HG03039 (cell line): ENCODE measurements around the gene MAP3K21.

Experiments used
- ATAC-seq: cut with Tn5 transposase; IDR thresholded peaks from one replicate; pipeline ENCODE4 v1.9.1; 2021; ENCODE audit warnings: mild to moderate bottlenecking, moderate library complexity; ENCODE audit not compliant: unreplicated experiment

Gene MAP3K21

GRCh38 chr1:233357595-233358397 is 30.3 kb downstream of the MAP3K21 start:
- no peak for ATAC-seq

DNA sequence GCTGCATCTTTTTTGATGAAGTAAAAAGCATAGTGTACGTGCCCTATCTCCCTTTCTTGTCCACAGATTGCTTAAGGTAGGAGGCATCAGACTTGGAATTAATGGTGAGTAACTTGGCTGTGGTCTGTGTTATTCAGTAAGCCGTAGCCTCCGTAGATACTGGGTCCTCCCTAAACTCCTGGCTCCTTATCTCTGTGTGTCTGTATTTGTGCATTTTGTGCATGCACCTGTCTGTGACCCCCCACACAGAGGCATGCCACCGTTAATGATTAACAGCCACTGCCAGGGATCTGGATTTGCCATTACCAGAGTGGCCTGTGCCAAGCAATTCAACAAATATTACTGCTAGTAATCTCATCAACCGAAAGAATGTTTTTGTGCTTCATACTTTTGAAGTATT is 31.9 kb downstream of the MAP3K21 start:
- ATAC-seq: no peak

DNA sequence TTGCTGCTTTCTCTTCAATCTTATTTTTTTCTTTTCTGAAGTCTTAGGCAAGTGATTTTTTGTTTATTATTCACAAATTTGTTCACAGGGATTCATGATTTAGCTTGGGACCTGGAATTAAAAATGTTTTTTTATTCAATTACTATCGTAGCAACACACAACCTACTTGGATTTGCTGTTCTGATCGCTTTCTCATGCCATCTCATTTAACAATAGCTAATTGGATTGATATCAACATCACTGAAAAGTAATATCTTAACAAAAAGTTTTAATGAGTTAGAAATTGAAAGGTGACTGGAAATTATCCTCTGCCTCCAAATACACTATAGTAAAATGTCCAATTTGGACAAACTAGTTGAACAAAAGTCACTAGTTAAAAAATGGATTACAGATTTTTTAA is 32.4 kb downstream of the MAP3K21 start:
- ATAC-seq: no peak

- ATAC-seq: no peak
Measured at GRCh38 chr1:233360525-233361102, 33.1 kb downstream of the MAP3K21 start.

DNA sequence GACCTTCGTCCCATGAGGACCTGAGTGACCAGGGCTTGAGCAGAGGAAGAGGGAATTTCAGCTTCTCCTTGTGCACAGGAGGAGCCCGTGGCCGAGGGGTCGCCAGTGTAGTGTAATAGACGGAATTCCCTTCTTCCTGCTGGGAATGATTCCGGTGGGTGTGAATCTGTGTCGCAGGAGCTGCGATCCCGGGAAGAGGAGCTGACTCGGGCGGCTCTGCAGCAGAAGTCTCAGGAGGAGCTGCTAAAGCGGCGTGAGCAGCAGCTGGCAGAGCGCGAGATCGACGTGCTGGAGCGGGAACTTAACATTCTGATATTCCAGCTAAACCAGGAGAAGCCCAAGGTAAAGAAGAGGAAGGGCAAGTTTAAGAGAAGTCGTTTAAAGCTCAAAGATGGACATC is 34.4 kb downstream of the MAP3K21 start:
- ATAC-seq: no peak

DNA sequence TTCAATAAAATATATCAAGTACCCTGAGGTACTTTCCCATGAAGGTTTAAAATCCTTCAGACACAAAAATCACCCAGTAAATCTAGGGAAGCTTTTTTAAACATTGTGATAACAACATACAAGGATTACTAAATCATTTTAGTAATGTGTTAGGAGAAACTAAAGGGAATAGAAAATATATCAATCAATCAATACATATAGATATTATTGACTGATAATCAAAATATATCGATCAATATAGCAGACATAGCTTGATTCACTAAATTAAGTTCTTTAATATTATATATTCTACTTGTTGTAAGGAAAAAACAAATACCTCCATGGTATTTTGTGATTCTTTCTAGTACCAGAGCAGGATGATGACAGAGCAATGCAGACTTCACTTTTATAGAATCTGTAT is 35.2 kb downstream of the MAP3K21 start:
- ATAC-seq: no peak

- no peak for ATAC-seq
Measured at GRCh38 chr1:233364026-233364425, 36.5 kb downstream of the MAP3K21 start.

GRCh38 chr1:233364695-233365539 is 37.4 kb downstream of the MAP3K21 start:
- no peak for ATAC-seq

DNA sequence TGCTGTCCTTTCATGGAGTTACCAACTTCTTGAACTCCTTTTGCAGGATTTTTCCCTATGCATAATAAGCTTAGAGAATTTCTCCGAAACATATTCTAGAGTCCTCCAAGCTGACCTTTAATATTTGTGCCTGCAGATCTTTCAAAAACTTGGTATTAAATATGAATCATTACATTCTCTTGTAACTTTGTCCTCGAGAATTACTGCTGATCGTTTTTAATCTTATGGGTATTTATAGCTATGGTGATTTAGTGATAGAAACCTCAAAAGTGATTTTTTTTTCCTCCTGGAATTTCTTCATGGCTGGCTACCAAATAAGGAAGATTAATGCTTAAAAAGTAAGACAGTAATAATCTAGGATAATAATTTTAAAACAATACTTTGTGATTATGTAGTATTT is 39.1 kb downstream of the MAP3K21 start:
- no peak for ATAC-seq

DNA sequence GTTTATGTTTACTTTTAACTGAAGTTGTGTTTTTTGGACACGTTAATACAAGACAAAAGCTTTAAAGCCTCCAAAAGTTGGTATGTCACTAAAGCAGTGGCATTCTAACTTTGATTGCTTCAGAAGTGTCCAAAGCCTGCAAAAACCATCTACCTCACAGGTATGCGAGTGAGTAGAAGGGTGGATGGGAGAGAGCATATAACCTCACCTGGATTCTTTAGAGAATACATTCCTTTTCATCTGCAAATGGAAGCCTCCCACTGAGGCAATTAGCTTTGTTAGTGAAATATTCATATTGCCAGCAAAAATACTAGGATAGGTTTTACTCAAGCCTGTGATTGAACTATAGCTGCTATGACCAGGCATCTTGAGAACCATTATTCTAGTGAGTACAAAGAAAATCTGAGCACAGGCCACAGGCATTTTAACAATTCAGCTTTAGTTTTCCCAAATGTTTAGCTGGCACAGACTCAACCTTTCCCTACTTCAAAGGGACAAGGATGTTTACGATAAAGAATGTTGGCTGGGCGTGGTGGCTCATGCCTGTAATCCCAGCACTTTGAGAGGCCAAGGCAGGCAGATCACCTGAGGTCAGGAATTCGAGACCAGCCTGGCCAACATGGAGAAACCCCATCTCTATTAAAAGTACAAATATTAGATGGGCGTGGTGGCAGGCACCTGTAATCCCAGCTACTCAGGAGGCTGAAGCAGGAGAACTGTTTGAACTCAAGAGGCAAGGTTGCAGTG is 39.7 kb downstream of the MAP3K21 start:
- no peak for ATAC-seq

DNA sequence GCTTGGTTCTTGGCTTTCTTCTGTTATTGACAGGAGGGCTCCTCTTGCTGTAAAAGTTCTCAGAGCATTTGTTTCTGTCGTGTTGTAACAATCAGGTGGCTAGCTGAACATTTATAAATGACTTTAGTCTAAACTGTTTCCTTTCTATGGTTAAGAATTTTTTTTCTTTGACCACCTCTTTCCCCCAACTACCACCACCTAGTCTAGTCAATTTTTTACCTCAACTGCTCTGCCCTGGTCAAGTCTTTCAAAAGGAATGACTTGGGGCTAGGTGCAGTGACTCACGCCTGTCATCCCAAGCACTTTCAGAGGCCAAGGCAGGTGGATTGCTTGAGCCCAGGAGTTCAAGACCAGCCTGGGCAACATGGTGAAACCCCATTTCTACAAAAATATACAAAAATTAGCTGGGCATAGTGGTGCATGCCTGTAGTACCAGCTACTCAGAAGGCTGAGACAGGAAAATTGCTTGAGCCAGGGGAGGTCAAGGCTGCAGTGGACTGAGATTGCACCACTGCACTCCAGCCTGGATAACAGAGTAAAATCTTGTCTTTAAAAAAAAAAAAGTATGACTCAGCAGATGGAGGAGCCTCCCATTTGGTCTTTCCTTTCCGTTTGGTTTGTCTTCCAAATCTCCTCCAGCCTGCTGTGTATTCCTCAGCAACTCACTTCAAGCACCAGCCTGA is 40.7 kb downstream of the MAP3K21 start:
- ATAC-seq: no peak

DNA sequence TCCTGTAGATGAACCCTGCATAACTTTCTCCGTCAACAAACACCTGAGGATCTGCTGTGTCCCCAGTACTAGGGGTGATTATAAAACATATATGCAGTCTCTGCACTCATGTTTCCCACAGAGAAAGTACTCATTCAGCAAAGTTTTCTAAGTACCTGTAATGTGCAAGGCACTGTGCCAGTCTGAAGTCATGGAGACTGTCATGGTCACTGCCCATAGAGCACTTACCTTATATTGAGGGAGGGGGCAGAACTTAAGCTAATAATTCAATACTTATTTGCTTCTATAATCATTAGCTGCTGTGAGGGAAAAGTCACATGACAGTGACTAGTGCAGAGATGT is 41.2 kb downstream of the MAP3K21 start:
- no peak for ATAC-seq

DNA sequence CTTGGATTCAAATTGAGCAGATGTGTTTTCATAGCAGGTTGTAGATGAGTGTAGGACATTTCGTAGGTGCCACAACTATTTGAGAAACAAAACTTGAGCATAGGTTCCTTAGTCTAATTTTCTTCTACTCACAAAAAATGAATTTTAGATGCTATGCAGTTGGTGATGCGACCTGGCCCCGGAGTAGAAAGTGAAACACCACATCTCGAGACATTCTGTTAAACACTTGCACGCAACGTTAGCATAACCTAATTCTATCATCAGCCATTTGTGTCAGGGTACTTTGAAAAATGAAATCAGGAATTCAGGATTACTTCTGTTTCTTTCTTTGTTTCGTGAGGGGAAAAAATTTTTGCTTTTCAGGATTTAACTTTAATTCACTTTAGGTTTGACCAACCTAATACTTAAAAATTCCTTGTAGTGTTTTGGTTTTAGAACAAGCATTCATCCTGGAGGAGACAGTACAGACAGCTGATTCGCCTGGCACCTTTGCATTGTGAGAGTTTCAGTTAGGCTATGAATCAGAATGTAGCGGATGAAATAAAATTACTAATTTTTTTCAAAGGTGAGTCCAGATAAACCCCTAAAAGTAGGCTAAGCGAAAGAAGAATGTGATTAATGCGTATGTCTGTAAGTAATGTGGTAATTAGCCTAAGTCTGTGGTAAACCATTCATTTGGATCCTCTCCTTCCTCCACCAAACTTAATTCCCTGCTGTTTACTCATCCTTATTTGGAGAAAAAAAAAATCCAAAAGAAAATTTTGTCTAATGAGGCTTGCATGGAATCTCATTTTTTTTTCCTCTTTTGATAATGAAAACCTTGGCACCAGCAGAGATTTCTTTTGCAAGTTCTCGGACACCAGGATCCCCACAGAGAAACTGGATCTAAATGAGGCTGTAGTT is 44.9 kb downstream of the MAP3K21 start:
- ATAC-seq: no peak

GRCh38 chr1:233373226-233373625 is 45.7 kb downstream of the MAP3K21 start:
- ATAC-seq: no peak

GRCh38 chr1:233375653-233376052 is 48.1 kb downstream of the MAP3K21 start:
- ATAC-seq: no peak

DNA sequence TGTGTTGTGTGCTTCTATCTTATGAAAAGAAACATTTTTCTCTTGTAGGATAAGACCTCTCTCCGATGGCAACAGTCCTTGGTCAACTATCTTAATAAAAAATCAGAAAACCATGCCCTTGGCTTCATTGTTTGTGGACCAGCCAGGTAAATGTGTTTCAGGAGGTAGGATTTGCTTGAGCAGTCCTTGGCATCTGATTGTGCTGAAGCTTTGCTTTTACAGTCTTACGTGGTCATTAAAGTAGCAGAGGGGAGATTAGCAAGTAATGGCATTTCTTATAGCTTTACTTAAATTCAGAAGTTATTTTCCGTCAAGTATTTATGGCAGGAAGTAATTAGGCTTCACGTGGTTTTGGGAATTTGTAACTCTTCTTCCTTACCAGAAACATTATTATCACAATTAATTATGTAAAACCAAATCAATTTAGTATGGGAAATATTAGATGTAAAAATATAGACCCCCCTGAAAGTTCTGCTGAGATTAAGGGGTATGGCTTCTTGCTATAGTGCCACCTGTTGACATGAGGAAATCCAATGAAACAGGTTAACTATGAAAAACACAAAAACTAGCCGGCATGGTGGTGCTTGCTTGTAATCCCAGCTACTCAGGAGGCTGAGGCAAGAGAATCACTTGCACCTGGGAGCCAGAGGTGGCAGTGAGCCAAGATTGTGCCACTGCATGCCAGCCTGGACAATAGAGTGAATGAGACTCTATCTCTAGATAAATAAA is 49.0 kb downstream of the MAP3K21 start:
- no peak for ATAC-seq

DNA sequence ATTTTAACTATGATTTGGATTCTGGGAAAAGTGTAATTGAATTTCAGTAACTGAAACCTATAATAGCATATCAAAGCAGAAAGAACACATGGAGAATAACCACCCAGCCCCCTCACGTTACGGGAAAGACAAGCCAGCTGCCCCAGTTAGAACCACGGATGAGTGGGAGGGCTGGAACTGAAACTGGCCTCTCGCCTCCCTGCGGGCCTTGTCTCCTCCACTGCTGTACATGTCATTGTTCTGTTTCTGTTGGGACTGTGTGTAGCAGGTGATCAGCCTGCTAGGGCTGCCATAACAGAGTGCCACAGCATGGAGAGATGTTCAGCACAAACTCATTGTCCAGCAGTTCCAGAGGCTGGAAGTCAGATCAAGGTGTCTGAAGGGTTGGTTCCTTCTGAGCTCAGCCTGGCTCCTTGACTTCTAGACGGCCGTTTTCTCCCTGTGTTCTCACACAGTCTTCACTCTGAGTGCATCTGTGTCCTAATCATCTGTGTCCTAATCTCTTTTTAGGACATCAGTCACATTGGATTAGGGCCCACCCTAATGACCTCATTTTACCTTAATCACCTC is 52.4 kb downstream of the MAP3K21 start:
- ATAC-seq: peak; percentile 80

DNA sequence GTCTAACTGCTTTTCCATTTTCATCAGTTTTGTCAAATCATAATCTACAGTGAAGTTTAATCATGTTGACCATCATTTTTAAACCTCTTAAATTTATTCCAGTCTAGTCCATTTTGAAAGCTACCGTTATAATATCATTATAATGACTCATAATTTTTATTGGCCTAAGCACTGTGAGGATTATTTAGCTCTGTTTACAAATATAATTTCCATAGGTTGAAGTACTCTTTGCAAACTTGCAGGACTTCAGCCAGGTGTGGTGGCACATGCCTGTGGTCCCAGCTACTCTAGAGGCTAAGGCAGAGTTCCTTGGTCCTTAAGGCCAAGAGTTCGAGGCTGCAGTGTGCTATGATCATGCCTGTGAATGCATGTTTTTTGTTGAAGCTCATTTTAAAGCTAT is 54.3 kb downstream of the MAP3K21 start:
- no peak for ATAC-seq

- ATAC-seq: no peak
Measured at GRCh38 chr1:233383984-233384383, 56.5 kb downstream of the MAP3K21 start.
